Omental fat pad (tissue), 4 donors: ENCODE data around the gene PRICKLE2. TPM values are rescaled to one million over a fixed set of nuclear protein-coding genes. Genes with fewer than 3 reads are reported as not detected.

Experiments
- ATAC-seq: fragments of 150-250 bp; one replicate; pipeline ENCODE4 v1.9.1; 2016; ENCODE audit warnings: mild to moderate bottlenecking, moderate library complexity; ENCODE audit not compliant: low FRiP score
- DNase-seq: peaks from one replicate; pipeline ENCODE4 v3.0.0-alpha.2; 2019; ENCODE audit warnings: low spot score
- total RNA-seq, 4 donors: library from RNA; depleted of rRNA; stranded (reverse); fragments of >200 nt; gene quantifications; one replicate each; pipeline ENCODE4 v1.1.0, GENCODE V29; 2016
- TF ChIP-seq, protein P1 (sequence below), 3 donors: fragments of 450-650 bp; IDR thresholded peaks; one replicate each; pipeline ENCODE4 v1.5.1; 2016 to 2017; ENCODE audit warnings: antibody characterized with exemption in 3 of 3, mild to moderate bottlenecking in 3 of 3, moderate library complexity in 2 of 3

PRICKLE2 gene
- total RNA-seq, 4 donors from 2014 or later: 56.1 to 88.4 (median 81.3) TPM

DNA sequence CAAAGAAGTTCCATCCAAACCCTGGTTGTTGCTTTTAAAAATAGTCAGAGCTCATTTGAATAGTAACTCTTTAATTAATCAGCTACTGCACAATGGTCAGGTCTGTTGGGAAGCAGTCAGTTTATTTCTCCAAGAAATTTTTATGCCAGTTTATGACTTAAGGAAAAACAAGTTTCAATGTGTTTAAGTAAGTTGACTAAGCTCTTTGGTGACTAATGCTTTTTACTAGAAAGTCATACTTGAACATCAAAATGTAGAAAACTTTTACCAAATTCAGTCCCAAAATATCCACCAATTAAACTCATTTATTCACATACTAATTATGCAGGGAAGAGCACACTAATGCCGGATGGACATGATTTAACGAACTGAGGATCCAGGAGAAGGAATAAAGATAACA, 22.1 kb downstream of the PRICKLE2 start:
- DNase-seq: no peak
- TF ChIP-seq, protein P1, sequence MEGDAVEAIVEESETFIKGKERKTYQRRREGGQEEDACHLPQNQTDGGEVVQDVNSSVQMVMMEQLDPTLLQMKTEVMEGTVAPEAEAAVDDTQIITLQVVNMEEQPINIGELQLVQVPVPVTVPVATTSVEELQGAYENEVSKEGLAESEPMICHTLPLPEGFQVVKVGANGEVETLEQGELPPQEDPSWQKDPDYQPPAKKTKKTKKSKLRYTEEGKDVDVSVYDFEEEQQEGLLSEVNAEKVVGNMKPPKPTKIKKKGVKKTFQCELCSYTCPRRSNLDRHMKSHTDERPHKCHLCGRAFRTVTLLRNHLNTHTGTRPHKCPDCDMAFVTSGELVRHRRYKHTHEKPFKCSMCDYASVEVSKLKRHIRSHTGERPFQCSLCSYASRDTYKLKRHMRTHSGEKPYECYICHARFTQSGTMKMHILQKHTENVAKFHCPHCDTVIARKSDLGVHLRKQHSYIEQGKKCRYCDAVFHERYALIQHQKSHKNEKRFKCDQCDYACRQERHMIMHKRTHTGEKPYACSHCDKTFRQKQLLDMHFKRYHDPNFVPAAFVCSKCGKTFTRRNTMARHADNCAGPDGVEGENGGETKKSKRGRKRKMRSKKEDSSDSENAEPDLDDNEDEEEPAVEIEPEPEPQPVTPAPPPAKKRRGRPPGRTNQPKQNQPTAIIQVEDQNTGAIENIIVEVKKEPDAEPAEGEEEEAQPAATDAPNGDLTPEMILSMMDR (IDR thresholded peaks at IDR 0.05): no peak
- ATAC-seq: no peak

DNA sequence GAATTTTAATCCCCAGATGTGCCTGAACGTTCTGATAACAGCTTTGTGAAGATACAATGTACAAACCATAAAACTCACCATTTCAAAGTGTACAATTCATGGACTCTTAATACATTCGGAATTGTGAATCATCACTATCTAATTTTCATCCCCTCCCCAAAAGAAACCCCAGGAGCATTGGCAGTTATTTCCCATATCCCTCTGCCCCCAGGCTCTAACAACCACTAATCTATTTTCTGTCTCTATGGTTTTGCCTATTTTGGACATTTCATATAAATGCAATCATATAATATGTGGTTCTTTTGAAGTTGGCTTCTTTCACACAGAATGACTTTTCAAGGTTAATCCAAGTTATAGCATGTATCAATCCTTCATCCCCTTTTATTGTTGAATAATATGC, 25.3 kb downstream of the PRICKLE2 start:
- ATAC-seq (no peak), DNase-seq (no peak)
- TF ChIP-seq, protein P1 (IDR thresholded peaks at IDR 0.05): no peak

- DNase-seq (no peak), ATAC-seq (no peak)
- TF ChIP-seq, protein P1 (IDR thresholded peaks at IDR 0.05): no peak
Observed at GRCh38 chr3:64196236-64196929, 28.9 kb downstream of the PRICKLE2 start.

- TF ChIP-seq, protein P1 (IDR thresholded peaks at IDR 0.05): no peak
- no peak for ATAC-seq
- no peak for DNase-seq
Observed at GRCh38 chr3:64195789-64196188, 29.5 kb downstream of the PRICKLE2 start.

DNA sequence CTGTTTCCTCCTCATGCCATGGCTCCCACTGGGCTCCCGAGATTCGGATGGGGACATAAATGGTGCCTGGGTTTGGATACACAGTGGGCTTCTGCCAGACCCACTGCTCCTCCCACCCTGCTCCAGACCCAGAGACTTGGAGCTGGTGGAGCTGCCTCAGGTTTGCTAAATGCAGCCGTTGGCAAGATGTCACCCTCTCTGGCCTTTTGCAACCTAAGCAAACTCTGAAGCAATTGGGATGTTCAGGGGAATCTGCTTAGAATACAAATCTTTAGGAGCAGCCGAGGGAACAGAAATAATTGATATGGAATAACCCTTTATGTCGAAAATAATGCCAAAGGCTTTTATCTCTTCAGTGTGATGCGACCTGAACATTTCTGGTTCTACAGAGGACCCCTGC, 33.4 kb downstream of the PRICKLE2 start:
- ATAC-seq (no peak), DNase-seq (no peak)
- TF ChIP-seq, protein P1 (IDR thresholded peaks at IDR 0.05): no peak

DNA sequence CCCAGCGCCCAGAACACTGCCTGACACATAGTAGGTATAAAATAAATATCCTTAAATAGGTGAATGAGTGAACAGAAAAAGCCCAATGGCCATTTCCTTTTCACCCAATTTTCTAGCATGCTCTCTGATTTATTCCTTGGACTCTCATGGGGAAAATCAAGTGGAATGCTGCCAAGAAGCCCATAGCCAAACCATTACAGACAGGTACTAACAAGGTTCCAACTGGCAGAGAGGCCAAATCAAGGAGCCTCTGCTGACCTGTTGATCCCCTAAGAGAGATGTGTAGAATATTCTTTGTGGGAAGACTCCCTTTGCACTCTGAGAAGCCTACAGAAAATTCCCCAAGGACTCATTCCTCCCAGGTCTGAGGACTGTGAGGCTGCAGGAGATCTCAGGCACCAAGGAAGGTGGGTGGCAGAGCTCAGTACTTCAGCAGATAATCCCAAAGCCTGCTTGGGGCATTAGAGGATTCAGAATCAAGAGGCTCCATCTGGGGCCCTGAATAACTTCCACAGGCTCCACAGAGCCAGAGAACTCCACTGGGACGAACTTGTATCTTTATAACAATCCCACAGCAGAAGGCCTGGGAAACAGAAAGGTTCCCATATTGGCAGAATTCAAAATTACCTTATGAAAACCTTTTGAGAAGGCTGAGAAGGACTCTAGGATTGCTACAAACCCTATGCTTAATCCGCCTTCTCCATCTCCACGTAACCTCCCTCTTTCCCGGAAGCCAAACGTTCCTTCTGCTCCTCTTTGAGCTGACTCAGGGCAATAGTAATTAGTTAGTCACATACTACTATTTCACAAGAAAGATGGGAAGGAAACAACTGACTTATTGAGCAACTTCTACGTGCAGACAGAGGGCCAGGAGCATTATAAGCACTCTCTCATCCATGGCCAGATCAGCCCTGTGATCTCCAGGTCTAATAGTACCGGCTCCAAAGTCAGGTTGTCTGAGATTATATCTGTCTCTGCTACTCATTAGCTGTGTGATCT, 34.5 kb downstream of the PRICKLE2 start:
- DNase-seq (no peak), ATAC-seq (peak; percentile 57)
- TF ChIP-seq, protein P1 (IDR thresholded peaks at IDR 0.05): no peak
